OCI-LY3 (cell line): Measurements from ENCODE around the gene MAFB.

Experiments used
- EZH2phosphoT487 ChIP-seq: fragments of 200-600 bp; shearing (Covaris generic); IDR thresholded peaks from 2 replicates; pipeline ENCODE4 v1.6.1; 2018; ENCODE audit warnings: antibody characterized with exemption, mixed run types, low read depth
- TF ChIP-seq, protein P1 (sequence below): fragments of 200-600, 300-600 bp; sonication (generic); IDR thresholded peaks from 2 replicates; pipeline ENCODE4 v1.5.1; 2014; ENCODE audit warnings: antibody characterized with exemption, low read length, low read depth

DNA sequence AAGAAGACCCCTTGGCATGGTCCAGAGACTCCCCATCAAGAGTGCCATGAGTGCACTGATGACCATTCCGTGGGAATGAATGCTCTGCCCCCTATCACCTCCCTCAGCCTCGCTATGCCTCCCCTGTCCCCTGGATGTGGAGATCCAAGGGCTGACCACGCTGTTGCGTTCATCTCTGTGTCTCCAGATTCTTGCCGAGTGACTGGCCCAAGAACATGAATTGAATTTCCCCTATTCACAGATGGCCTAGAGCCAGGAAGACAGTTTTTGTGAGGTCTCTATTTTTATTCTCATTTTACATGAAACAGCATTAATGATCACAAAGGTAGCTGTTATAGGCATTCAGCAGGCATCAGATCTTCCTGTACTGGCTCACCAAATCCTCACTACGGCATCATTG lies 33.6 kb downstream of the MAFB start:
- no peak for TF ChIP-seq EZH2phosphoT487
- TF ChIP-seq, protein P1, sequence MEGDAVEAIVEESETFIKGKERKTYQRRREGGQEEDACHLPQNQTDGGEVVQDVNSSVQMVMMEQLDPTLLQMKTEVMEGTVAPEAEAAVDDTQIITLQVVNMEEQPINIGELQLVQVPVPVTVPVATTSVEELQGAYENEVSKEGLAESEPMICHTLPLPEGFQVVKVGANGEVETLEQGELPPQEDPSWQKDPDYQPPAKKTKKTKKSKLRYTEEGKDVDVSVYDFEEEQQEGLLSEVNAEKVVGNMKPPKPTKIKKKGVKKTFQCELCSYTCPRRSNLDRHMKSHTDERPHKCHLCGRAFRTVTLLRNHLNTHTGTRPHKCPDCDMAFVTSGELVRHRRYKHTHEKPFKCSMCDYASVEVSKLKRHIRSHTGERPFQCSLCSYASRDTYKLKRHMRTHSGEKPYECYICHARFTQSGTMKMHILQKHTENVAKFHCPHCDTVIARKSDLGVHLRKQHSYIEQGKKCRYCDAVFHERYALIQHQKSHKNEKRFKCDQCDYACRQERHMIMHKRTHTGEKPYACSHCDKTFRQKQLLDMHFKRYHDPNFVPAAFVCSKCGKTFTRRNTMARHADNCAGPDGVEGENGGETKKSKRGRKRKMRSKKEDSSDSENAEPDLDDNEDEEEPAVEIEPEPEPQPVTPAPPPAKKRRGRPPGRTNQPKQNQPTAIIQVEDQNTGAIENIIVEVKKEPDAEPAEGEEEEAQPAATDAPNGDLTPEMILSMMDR: no peak
